GM12874 (cell line): ENCODE data around the gene ASPDH.

Experiments used
- TF ChIP-seq, protein P1 (sequence below): IDR thresholded peaks from 2 replicates; pipeline ENCODE4 v1.5.1; 2011; ENCODE audit warnings: low read depth, mild to moderate bottlenecking, control low read depth, low read length, moderate library complexity; ENCODE audit not compliant: insufficient read depth

ASPDH gene

DNA sequence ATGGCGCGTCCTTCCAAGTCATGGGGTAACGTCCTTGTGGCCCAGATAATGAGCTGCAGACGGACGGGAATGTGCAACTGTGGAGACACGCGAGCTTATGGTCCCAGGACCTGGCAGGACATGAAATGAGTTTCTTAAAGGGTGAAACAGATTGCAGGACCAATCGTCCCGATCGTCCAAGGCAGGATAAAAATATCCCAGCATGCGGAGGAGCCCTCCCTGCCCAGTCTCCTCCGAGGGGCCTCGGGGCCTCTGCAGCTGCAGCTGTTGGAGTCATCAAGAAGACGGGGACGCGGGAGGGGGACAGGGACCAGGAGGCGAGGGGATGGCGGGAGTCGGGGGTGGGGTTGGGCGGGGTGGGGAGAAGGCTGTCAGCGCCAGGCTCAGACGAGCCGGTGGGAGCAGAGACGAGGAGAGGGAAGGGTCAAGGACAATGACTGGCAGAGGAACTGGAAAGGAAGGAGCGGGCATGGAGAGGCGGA is 22.7 kb downstream of the ASPDH start:
- TF ChIP-seq, protein P1, sequence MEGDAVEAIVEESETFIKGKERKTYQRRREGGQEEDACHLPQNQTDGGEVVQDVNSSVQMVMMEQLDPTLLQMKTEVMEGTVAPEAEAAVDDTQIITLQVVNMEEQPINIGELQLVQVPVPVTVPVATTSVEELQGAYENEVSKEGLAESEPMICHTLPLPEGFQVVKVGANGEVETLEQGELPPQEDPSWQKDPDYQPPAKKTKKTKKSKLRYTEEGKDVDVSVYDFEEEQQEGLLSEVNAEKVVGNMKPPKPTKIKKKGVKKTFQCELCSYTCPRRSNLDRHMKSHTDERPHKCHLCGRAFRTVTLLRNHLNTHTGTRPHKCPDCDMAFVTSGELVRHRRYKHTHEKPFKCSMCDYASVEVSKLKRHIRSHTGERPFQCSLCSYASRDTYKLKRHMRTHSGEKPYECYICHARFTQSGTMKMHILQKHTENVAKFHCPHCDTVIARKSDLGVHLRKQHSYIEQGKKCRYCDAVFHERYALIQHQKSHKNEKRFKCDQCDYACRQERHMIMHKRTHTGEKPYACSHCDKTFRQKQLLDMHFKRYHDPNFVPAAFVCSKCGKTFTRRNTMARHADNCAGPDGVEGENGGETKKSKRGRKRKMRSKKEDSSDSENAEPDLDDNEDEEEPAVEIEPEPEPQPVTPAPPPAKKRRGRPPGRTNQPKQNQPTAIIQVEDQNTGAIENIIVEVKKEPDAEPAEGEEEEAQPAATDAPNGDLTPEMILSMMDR: no peak

DNA sequence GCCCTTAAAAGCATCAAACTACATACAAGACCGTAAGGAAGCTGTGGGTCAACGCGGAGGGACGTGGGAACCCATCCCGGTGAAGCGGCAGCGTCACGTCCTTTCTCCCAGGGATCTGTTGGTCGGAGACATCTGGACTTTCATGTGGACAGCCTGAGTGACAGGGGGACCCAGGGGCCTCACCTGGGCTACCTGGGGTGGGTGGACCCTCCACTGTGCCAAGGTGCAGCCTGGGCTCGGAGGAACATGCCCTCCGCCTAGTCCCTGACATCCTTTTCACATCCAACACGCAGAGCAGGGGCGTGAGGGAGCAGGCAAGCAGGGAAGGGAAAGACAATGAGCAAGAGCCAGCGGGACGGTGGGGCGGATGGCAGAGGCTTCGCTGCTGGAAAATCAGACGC is 23.3 kb downstream of the ASPDH start:
- TF ChIP-seq, protein P1: no peak

DNA sequence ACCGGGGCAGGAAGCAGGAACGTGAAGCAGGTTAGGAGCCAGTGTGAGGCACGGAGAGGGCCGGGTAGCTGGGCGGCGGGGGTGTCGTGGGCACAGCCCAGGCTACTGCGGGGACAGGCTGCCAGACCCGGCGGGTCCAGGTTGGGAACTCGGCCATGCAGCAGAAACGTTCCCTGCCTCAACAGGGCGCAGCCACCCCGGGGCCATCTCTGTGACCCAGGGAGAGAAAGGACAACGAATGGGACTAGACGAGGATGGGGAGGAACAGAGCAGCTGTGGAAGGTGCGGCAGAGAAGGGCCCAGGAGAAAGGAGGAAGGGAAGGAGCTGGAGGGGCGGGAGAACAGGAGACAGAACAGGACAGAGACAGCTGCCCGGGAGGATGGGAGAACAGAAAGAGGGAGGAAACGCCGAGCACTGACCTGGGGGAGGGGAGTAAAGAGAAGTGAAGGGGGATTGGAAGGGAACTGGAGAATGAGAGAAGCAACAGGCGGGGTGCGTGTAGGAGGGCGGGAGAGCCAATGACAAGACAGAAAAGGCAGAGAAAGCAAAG is 24.2 kb downstream of the ASPDH start:
- TF ChIP-seq, protein P1: no peak

DNA sequence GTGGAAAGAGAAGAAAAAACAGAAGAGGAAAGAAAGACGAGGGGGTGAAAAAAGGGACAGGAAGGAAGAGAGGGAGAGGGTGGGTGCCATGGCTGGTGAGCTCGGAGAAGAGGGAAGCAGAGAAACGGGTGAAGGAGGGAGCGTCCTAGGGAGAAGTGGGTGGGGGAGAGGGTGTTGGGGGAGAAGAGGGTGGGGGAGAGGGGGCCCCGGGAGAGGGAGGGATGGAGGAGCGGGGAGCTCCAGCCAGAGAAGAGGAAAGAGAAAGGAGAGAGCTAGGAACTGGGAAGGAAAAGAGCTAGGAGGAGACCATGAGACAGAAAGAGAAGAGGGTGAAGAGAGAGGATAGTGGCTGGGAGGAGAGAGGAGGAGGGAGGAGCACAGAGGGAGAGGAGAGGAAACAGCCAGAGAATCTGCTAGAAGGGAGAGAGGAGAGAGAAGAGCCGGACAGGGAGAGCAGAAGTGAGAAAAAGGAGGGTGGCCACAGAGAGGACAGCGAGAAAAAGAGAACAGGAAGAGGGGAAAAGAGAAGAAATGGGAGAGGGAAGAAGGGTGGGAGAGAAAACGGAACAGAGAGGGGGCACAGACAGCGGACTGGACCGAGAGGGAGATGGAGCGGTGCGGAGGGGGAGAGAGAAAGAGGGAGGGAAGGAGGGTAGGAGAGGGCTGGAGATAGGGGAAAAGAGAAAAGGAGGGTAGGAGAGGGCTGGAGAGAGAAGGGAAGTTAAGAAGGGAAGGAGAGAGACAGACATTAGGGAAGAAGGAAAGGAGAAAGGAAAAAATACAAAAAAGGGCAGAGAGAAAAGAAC is 25.1 kb downstream of the ASPDH start:
- TF ChIP-seq, protein P1: no peak

DNA sequence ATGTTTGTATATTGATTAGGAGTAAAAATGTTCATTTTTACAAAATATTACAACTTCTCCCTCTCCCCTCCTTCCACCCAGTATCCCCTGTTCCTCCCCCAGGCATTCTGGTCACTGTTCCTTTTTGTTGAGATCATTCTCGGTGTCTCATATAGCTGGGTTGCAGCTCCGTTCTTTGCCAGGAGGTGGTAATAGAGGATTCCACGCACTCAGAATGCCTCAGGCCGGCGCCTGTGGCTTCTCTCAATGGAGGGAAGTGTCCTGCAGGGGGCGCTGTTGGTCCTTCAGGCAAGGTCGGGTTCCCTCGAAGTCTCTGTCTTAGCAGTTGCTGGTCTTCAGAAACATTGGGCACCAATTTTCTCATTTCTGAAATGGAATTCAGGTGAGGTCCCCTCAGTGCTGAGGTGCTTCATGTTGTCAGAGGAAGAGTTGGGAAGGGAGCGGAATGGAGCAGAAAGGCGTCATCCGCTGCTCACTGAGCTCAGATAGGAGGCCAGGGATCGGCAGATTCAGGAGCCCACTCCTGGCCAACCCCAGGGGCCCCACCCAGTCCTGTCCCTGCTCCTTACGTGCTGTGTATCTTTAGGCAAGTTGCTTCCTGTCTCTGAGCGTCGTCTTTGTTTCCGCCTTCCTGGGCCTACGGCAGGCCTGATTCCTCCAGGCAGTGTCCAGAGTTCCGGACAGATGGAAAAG is 26.7 kb downstream of the ASPDH start:
- TF ChIP-seq, protein P1: peak; percentile 49; the same call in 1 of the 2 replicates

DNA sequence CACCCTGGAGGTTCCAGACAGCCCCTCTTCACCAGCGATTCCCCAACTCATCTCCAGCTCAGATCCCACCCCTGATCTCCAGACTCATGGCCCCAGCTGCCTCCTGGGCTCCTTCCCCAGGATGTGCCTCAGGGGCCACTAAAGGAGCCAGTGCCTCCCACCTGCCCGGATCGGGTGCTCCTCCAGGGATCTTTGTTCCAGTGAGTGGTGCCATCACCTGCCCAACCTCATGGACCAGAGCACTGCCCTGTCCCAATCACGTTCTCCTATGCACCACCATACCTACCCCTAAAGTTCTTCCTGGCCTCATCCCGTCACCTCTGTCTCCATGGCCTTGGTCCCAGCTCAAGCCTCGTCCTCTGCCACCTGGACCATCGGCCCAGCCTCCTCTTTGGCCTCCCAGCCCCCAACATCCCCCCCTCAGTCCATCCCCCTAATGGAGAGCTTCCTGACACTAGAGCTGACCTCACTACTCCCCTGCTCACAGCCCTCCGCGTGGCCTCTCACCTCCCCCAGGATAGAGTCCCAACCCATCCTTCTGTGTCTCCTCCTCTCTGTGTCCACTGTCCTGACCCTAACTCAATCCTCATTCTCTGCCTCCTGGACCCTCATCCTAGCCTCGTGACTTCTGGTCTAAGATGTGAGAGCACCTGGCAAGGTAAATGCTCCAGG is 28.3 kb downstream of the ASPDH start:
- TF ChIP-seq, protein P1: no peak

DNA sequence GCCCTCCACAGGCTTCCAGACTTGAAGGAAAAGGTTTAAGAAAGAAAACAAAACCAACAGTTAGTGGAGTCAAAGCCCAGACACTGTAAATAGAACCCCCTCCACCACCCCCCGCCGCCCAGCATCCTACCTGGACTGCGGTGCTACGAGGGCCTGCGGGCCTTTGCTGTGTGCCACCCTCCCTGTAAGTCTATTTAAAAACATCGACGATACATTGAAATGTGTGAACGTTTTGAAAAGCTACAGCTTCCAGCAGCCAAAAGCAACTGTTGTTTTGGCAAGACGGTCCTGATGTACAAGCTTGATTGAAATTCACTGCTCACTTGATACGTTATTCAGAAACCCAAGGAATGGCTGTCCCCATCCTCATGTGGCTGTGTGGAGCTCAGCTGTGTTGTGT is 30.8 kb downstream of the ASPDH start:
- TF ChIP-seq, protein P1: no peak
